OCI-LY1 (cell line): ENCODE results near the gene PCDHA1.

Experiments
- H2AFZ ChIP-seq: fragments of 200-600 bp; sonication (generic), shearing (Covaris generic); 2 replicates; pipeline ENCODE4 v1.6.0; 2014; ENCODE audit warnings: antibody characterized with exemption, mild to moderate bottlenecking, low read length
- H3F3A ChIP-seq: fragments of 200-600 bp; sonication (generic), shearing (Covaris generic); 2 replicates; pipeline ENCODE4 v1.6.0; 2014; ENCODE audit warnings: mild to moderate bottlenecking, antibody characterized with exemption, low read length, moderate library complexity; ENCODE audit not compliant: insufficient read depth
- H3K27ac ChIP-seq: fragments of 200-600 bp; sonication (generic); 2 replicates; pipeline ENCODE4 v1.5.1; 2014; ENCODE audit warnings: low read length, mixed run types, mild to moderate bottlenecking, low read depth; ENCODE audit not compliant: poor library complexity, severe bottlenecking
- H3K27me3 ChIP-seq: fragments of 200-600 bp; sonication (generic); 2 replicates; pipeline ENCODE4 v1.6.0; 2014; ENCODE audit warnings: antibody characterized with exemption, mild to moderate bottlenecking, low read length, moderate library complexity; ENCODE audit not compliant: insufficient read depth
- H3K36me3 ChIP-seq: fragments of 200-600 bp; sonication (generic); 2 replicates; pipeline ENCODE4 v1.6.1; 2014; ENCODE audit warnings: mild to moderate bottlenecking, antibody characterized with exemption, low read length, moderate library complexity, mixed read lengths; ENCODE audit not compliant: insufficient read depth
- H3K4me1 ChIP-seq: fragments of 200-600 bp; sonication (generic); 2 replicates; pipeline ENCODE4 v1.5.1; 2014; ENCODE audit warnings: mild to moderate bottlenecking, low read length, moderate library complexity; ENCODE audit not compliant: insufficient read depth, severe bottlenecking
- H3K4me2 ChIP-seq: fragments of 200-600 bp; sonication (generic), shearing (Covaris generic); 2 replicates; pipeline ENCODE4 v1.6.1; 2014; ENCODE audit warnings: low read length
- H3K4me3 ChIP-seq: fragments of 200-600 bp; sonication (generic); 2 replicates; pipeline ENCODE4 v1.5.1; 2014; ENCODE audit warnings: low read length, low read depth, mild to moderate bottlenecking, mixed read lengths; ENCODE audit not compliant: poor library complexity, severe bottlenecking
- H3K79me2 ChIP-seq: fragments of 200-600 bp; shearing (Covaris generic); 2 replicates; pipeline ENCODE4 v1.6.1; 2016; ENCODE audit warnings: mixed run types, low read length, mixed read lengths; ENCODE audit not compliant: insufficient read depth
- H3K9ac ChIP-seq: fragments of 200-600 bp; sonication (generic), shearing (Covaris generic); 2 replicates; pipeline ENCODE4 v1.6.1; 2014; ENCODE audit warnings: mild to moderate bottlenecking, low read length, mixed read lengths
- H3K9me2 ChIP-seq: fragments of 200-600 bp; sonication (generic), shearing (Covaris generic); 2 replicates; pipeline ENCODE4 v1.6.1; 2014; ENCODE audit warnings: low read depth, mild to moderate bottlenecking, low read length, mixed read lengths
- H3K9me3 ChIP-seq: fragments of 200-600 bp; shearing (Covaris generic); 2 replicates; pipeline ENCODE4 v1.6.1; 2014; ENCODE audit warnings: low read length, mixed read lengths
- H4K20me1 ChIP-seq: fragments of 200-600 bp; sonication (generic), shearing (Covaris generic); 2 replicates; pipeline ENCODE4 v1.6.0; 2016; ENCODE audit warnings: mild to moderate bottlenecking, low read length; ENCODE audit not compliant: insufficient read depth
- EZH2 ChIP-seq: fragments of 200-600 bp; sonication (generic), shearing (Covaris generic); IDR thresholded peaks from 2 replicates; pipeline ENCODE4 v1.8.0; 2017; ENCODE audit warnings: borderline replicate concordance, mixed run types, mild to moderate bottlenecking, antibody characterized with exemption, low read length, moderate library complexity, mixed read lengths
- TF ChIP-seq, protein P1 (sequence below): fragments of 200-600 bp; sonication (generic), shearing (Covaris generic); IDR thresholded peaks from 2 replicates; pipeline ENCODE4 v1.5.1; 2017; ENCODE audit warnings: mild to moderate bottlenecking, antibody characterized with exemption, low read length, moderate library complexity, mixed read lengths

Gene PCDHA1

DNA sequence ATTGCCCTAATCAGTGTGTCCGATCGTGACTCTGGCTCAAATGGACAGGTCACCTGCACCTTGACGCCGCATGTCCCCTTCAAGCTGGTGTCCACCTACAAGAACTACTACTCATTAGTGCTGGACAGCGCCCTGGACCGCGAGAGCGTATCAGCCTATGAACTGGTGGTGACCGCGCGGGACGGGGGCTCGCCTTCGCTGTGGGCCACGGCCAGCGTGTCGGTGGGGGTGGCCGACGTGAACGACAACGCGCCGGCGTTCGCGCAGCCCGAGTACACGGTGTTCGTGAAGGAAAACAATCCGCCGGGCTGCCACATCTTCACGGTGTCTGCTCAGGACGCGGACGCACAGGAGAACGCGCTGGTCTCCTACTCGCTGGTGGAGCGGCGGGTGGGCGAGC is 97.4 kb downstream of the PCDHA1 start:
- Histone ChIP-seq H3K4me1 (no peaks in the 10 kb centered on the region), H4K20me1 (no peaks in the 10 kb centered on the region), H2AFZ (no peak overlapping the region), H3F3A (no peaks in the 10 kb centered on the region), H3K79me2 (no peaks in the 10 kb centered on the region), H3K27ac (no peak overlapping the region), H3K36me3 (no peaks in the 10 kb centered on the region), H3K9ac (no peak overlapping the region), H3K9me2 (no peaks in the 10 kb centered on the region), H3K9me3 (no peaks in the 10 kb centered on the region), H3K4me2 (no peak overlapping the region), H3K4me3 (no peak overlapping the region), H3K27me3 (no peaks in the 10 kb centered on the region)
- TF ChIP-seq EZH2: no peak
- TF ChIP-seq, protein P1, sequence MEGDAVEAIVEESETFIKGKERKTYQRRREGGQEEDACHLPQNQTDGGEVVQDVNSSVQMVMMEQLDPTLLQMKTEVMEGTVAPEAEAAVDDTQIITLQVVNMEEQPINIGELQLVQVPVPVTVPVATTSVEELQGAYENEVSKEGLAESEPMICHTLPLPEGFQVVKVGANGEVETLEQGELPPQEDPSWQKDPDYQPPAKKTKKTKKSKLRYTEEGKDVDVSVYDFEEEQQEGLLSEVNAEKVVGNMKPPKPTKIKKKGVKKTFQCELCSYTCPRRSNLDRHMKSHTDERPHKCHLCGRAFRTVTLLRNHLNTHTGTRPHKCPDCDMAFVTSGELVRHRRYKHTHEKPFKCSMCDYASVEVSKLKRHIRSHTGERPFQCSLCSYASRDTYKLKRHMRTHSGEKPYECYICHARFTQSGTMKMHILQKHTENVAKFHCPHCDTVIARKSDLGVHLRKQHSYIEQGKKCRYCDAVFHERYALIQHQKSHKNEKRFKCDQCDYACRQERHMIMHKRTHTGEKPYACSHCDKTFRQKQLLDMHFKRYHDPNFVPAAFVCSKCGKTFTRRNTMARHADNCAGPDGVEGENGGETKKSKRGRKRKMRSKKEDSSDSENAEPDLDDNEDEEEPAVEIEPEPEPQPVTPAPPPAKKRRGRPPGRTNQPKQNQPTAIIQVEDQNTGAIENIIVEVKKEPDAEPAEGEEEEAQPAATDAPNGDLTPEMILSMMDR: no peak

DNA sequence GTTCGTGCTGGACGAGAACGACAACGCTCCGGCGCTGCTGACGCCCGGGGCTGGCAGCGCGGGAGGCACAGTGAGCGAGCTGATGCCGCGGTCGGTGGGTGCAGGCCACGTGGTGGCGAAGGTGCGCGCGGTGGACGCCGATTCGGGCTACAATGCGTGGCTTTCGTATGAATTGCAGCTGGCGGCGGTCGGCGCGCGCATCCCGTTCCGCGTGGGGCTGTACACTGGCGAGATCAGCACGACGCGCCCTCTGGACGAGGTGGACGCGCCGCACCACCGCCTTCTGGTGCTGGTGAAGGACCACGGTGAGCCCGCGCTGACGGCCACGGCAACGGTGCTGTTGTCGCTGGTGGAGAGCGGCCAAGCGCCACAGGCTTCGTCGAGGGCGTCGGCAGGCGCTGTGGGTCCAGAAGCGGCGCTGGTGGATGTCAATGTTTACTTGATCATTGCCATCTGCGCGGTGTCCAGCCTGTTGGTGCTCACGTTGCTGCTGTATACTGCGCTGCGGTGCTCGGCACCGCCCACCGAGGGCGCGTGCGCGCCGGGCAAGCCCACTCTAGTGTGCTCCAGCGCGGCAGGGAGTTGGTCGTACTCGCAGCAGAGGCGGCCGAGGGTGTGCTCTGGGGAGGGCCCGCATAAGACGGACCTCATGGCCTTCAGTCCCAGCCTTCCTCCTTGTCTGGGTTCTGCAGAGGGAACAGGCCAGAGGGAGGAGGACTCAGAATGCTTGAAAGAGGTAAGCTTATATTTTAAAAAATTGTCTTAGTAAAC is 98.2 kb downstream of the PCDHA1 start:
- H3K36me3 ChIP-seq: no peaks in the 10 kb centered on the region
- H3K27ac ChIP-seq: no peak overlapping the region
- H3K4me3 ChIP-seq: no peak overlapping the region
- no peaks in the 10 kb centered on the region for H3K9me2 ChIP-seq
- no peaks in the 10 kb centered on the region for H3K9me3 ChIP-seq
- H3K27me3 ChIP-seq: no peaks in the 10 kb centered on the region
- no peaks in the 10 kb centered on the region for H4K20me1 ChIP-seq
- no peak overlapping the region for H3K4me2 ChIP-seq
- no peak for TF ChIP-seq EZH2
- TF ChIP-seq, protein P1: no peak
- H3F3A ChIP-seq: no peaks in the 10 kb centered on the region
- no peaks in the 10 kb centered on the region for H3K4me1 ChIP-seq
- no peak overlapping the region for H3K9ac ChIP-seq
- H3K79me2 ChIP-seq: no peaks in the 10 kb centered on the region
- no peak overlapping the region for H2AFZ ChIP-seq

DNA sequence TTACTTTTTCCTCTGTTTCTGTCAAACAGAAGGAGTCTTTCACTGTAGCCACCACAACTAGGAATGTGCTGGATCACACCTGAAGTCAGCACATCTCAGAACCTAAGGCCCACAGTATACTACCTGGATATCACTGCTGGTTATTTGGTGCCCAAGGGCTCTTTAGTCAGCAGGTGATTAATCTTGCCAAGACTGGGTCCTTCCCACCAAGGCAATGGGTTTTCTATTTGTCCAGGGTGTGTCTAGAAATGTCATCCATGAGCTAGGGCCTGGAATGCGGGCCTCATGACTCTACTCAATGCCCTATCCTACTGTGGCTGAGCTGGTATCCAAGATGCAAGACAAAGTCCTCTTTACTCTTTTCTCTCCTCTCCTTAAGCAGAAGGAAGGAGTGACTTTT is 130.4 kb downstream of the PCDHA1 start:
- H3K4me1 ChIP-seq: no peaks in the 10 kb centered on the region
- H3K79me2 ChIP-seq: no peaks in the 10 kb centered on the region
- no peak overlapping the region for H3K9ac ChIP-seq
- H2AFZ ChIP-seq: no peak overlapping the region
- H3K27me3 ChIP-seq: no peaks in the 10 kb centered on the region
- no peaks in the 10 kb centered on the region for H3K9me2 ChIP-seq
- no peaks in the 10 kb centered on the region for H3K36me3 ChIP-seq
- no peaks in the 10 kb centered on the region for H3F3A ChIP-seq
- TF ChIP-seq EZH2: no peak
- TF ChIP-seq, protein P1: no peak
- H3K9me3 ChIP-seq: no peaks in the 10 kb centered on the region
- no peak overlapping the region for H3K4me3 ChIP-seq
- H3K4me2 ChIP-seq: no peak overlapping the region
- H3K27ac ChIP-seq: no peak overlapping the region
- H4K20me1 ChIP-seq: no peaks in the 10 kb centered on the region
